Measurements from ENCODE around the gene URB1. TPM values are rescaled to one million over a fixed set of nuclear protein-coding genes. Genes with fewer than 3 reads are reported as not detected.

The URB1 gene
- total RNA-seq, 1 donor from 2014 or later, result 21.4 TPM

DNA sequence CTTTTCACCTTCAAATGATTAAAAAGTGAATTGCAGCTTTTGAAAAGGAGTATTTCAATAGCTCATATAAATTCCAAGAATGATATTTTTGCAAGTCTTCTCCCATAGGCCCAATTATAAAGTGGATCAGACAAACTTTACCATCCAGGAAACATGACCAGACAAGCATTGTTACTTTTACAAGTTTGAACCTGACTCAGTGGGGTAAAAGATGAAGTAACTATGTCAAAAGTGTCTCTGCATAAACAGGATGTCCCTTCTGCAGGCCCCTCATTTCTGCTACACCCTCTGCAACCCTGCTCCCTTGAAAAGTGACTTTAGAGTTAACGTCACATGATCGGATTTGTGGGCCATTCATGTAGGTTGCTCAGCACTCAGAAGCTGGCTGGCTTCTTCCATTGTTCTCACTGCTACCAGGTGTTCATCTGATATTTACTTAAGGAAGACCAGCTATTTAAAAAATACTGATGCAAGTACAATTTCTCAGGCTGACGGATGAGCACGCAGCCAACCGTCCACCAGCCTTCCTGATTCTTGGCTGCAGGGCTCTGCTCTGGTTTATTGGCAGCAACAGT is 32.3 kb downstream of the URB1 start:
- H3K9me3 ChIP-seq (ENCODE audit: control insufficient read depth in 3 of 3, low read length in 3 of 3), result no peaks in the 10 kb centered on the region
- no peak overlapping the region for H3K9ac ChIP-seq (ENCODE audit: low read depth in 1 of 3, low read length in 3 of 3)

GRCh38 chr21:32359719-32360260 is 33.0 kb downstream of the URB1 start:
- Histone ChIP-seq H3K9me3 (ENCODE audit: control insufficient read depth in 3 of 3, low read length in 3 of 3) (no peaks in the 10 kb centered on the region), H3K27me3 (ENCODE audit: control insufficient read depth in 3 of 3, insufficient read depth in 3 of 3, low read length in 3 of 3) (no peaks in the 10 kb centered on the region), H3K36me3 (ENCODE audit: control insufficient read depth in 3 of 3, insufficient read depth in 3 of 3, low read length in 3 of 3) (peaks cover 66 to 91% (median 80%) of the 10 kb centered on the region in 3 donors), H3K4me1 (ENCODE audit: control insufficient read depth in 3 of 3, insufficient read depth in 3 of 3, low read length in 3 of 3) (peaks cover 0 to 7% (median 2%) of the 10 kb centered on the region in 3 donors), H3K27ac (ENCODE audit: low read depth, low read length) (no peak overlapping the region), H3K4me3 (ENCODE audit: low read length in 3 of 3) (no peak overlapping the region), H3K9ac (ENCODE audit: low read depth in 1 of 3, low read length in 3 of 3) (no peak overlapping the region)

More for the DNA sequence above, 32.3 kb downstream of the URB1 start:
- Histone ChIP-seq H3K27me3 (ENCODE audit: control insufficient read depth in 3 of 3, insufficient read depth in 3 of 3, low read length in 3 of 3) (no peaks in the 10 kb centered on the region), H3K27ac (ENCODE audit: low read depth, low read length) (no peak overlapping the region), H3K36me3 (ENCODE audit: control insufficient read depth in 3 of 3, insufficient read depth in 3 of 3, low read length in 3 of 3) (peaks cover 62 to 85% (median 78%) of the 10 kb centered on the region in 3 donors), H3K4me3 (ENCODE audit: low read length in 3 of 3) (no peak overlapping the region), H3K4me1 (ENCODE audit: control insufficient read depth in 3 of 3, insufficient read depth in 3 of 3, low read length in 3 of 3) (peaks cover 0 to 8% (median 5%) of the 10 kb centered on the region in 3 donors)

DNA sequence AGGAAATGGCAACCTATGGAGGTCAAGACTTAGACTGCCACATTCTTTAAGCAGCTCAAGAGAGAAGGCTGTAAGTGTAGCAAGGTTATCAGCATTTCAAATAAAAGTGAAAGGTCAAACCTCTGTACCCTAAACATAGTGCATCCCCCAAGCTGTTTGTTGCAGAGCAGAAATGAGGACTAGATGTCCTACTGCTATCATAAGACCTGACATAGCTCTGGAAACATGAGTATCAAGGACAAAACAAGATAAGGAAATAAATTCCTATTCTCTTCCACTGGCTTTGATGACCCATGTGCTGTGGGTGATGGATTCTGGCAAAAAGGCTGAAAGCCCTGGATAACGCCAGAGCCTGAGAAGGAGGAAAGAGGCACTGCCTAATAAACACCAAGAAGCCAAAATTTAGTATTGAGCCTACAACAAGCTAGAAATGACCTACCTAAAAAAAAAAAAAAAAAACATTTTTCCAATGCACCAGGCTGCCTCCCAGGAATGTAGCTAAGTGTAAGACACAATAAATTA is 35.9 kb downstream of the URB1 start:
- no peaks in the 10 kb centered on the region for H3K4me1 ChIP-seq (ENCODE audit: control insufficient read depth in 3 of 3, insufficient read depth in 3 of 3, low read length in 3 of 3)
- no peak overlapping the region for H3K9ac ChIP-seq (ENCODE audit: low read depth in 1 of 3, low read length in 3 of 3)
- no peak overlapping the region for H3K27ac ChIP-seq (ENCODE audit: low read depth, low read length)
- H3K4me3 ChIP-seq (ENCODE audit: low read length in 3 of 3), result no peak overlapping the region
- H3K36me3 ChIP-seq (ENCODE audit: control insufficient read depth in 3 of 3, insufficient read depth in 3 of 3, low read length in 3 of 3), result peaks cover 84 to 98% (median 90%) of the 10 kb centered on the region in 3 donors
- no peaks in the 10 kb centered on the region for H3K9me3 ChIP-seq (ENCODE audit: control insufficient read depth in 3 of 3, low read length in 3 of 3)
- no peaks in the 10 kb centered on the region for H3K27me3 ChIP-seq (ENCODE audit: control insufficient read depth in 3 of 3, insufficient read depth in 3 of 3, low read length in 3 of 3)

DNA sequence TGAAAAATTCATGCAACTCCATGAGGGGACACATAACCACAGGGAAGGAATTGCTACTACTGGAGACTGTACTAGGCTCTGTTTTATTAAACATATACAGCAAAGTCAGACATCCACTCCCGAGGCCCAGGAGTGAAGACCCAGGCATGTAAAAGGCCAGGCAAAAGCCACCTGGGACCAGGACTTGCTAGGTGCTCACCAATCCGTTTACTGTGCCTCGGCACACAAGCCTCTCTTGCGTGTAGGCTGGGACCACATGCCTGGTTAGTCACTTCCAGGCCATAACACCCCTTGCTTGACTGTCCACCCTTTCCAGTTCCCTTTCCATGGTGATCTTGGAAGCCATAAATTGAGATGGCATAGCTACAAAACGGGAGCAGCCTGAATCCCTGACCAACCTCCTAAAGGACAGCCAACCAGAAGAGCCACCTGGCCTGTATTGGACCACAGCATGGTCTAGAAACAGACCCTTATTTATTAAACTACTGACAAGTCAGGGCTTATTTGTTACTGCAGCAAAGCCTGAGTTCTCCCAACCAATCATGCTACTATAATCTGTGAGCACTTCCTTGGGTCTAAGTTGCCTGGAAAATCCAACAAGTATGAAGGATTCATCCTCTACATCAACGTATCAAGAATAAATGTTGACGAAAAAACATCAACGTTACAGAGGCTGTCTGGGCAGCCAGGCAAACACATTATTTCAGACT is 39.7 kb downstream of the URB1 start:
- Histone ChIP-seq H3K27ac (ENCODE audit: low read depth, low read length) (no peak overlapping the region), H3K36me3 (ENCODE audit: control insufficient read depth in 3 of 3, insufficient read depth in 3 of 3, low read length in 3 of 3) (peaks cover 77 to 95% (median 87%) of the 10 kb centered on the region in 3 donors), H3K27me3 (ENCODE audit: control insufficient read depth in 3 of 3, insufficient read depth in 3 of 3, low read length in 3 of 3) (no peaks in the 10 kb centered on the region), H3K9me3 (ENCODE audit: control insufficient read depth in 3 of 3, low read length in 3 of 3) (no peaks in the 10 kb centered on the region), H3K4me1 (ENCODE audit: control insufficient read depth in 3 of 3, insufficient read depth in 3 of 3, low read length in 3 of 3) (no peaks in the 10 kb centered on the region), H3K4me3 (ENCODE audit: low read length in 3 of 3) (no peak overlapping the region), H3K9ac (ENCODE audit: low read depth in 1 of 3, low read length in 3 of 3) (no peak overlapping the region)

DNA sequence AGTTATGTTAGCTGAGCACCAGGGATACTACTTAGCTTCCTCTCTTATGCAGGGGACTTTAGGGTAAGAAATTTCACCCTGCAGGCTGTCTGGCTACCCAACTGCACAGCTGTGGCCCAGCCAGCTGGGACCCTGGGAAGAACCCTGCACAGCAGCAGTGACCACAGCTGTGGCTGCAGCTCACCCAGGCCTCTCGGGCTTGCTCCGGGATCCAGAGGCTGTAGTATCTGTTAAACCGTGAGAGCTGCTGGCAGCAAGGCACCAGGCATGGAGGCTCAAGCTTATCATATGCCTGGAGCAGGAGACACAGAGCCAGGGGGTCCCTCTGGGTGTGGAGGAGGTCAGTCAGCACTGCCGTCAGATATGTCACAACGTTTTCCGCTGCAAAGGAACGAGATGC is 40.3 kb downstream of the URB1 start:
- no peak overlapping the region for H3K27ac ChIP-seq (ENCODE audit: low read depth, low read length)
- no peaks in the 10 kb centered on the region for H3K9me3 ChIP-seq (ENCODE audit: control insufficient read depth in 3 of 3, low read length in 3 of 3)
- H3K27me3 ChIP-seq (ENCODE audit: control insufficient read depth in 3 of 3, insufficient read depth in 3 of 3, low read length in 3 of 3), result no peaks in the 10 kb centered on the region
- H3K36me3 ChIP-seq (ENCODE audit: control insufficient read depth in 3 of 3, insufficient read depth in 3 of 3, low read length in 3 of 3), result peaks cover 80 to 95% (median 89%) of the 10 kb centered on the region in 3 donors
- H3K9ac ChIP-seq (ENCODE audit: low read depth in 1 of 3, low read length in 3 of 3), result no peak overlapping the region
- H3K4me1 ChIP-seq (ENCODE audit: control insufficient read depth in 3 of 3, insufficient read depth in 3 of 3, low read length in 3 of 3), result no peaks in the 10 kb centered on the region
- H3K4me3 ChIP-seq (ENCODE audit: low read length in 3 of 3), result no peak overlapping the region

DNA sequence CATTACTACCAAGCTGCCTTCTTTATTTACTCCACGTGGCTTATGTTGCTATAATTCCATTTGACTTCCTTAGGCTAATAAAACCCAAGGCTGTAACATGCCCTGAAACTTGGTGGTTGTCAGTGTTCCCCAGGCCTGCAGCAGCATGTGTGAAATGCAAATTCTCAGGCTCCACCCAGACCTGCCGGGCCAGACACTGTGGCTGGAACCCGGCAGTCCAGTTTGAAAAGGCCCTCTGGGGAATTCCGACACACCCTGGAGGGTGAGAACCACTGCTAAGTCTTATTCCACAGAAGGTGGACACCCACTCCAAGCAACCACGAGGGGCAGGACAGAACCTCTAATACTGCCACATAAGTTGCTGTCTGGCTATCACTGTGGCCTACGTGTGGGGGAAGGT is 41.4 kb downstream of the URB1 start:
- no peaks in the 10 kb centered on the region for H3K4me1 ChIP-seq (ENCODE audit: control insufficient read depth in 3 of 3, insufficient read depth in 3 of 3, low read length in 3 of 3)
- no peaks in the 10 kb centered on the region for H3K27me3 ChIP-seq (ENCODE audit: control insufficient read depth in 3 of 3, insufficient read depth in 3 of 3, low read length in 3 of 3)
- H3K4me3 ChIP-seq (ENCODE audit: low read length in 3 of 3), result no peak overlapping the region
- H3K36me3 ChIP-seq (ENCODE audit: control insufficient read depth in 3 of 3, insufficient read depth in 3 of 3, low read length in 3 of 3), result peaks cover 84 to 96% (median 91%) of the 10 kb centered on the region in 3 donors
- H3K27ac ChIP-seq (ENCODE audit: low read depth, low read length), result no peak overlapping the region
- H3K9ac ChIP-seq (ENCODE audit: low read depth in 1 of 3, low read length in 3 of 3), result no peak overlapping the region
- no peaks in the 10 kb centered on the region for H3K9me3 ChIP-seq (ENCODE audit: control insufficient read depth in 3 of 3, low read length in 3 of 3)

DNA sequence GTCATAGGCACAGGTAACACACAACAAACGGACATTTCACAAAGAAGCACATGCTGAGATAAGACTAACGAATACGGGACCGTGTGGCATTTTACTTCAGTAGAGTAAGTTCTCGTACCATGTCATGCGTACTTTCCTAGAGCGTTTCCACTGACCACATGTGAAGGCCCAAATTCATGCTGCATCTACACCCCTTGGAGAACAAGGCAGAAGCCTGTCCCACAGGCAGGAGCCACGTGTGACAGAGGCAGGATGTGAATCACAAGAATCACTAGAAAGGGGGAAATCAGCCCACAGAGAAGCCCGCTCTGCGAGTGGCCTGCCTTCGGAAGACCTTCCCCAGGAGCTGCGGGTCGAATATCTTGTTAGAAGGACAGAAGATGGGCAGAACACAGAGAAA is 41.8 kb downstream of the URB1 start:
- Histone ChIP-seq H3K4me3 (ENCODE audit: low read length in 3 of 3) (no peak overlapping the region), H3K36me3 (ENCODE audit: control insufficient read depth in 3 of 3, insufficient read depth in 3 of 3, low read length in 3 of 3) (peaks cover 84 to 96% (median 91%) of the 10 kb centered on the region in 3 donors), H3K27me3 (ENCODE audit: control insufficient read depth in 3 of 3, insufficient read depth in 3 of 3, low read length in 3 of 3) (no peaks in the 10 kb centered on the region), H3K9me3 (ENCODE audit: control insufficient read depth in 3 of 3, low read length in 3 of 3) (no peaks in the 10 kb centered on the region), H3K9ac (ENCODE audit: low read depth in 1 of 3, low read length in 3 of 3) (no peak overlapping the region), H3K4me1 (ENCODE audit: control insufficient read depth in 3 of 3, insufficient read depth in 3 of 3, low read length in 3 of 3) (no peaks in the 10 kb centered on the region), H3K27ac (ENCODE audit: low read depth, low read length) (no peak overlapping the region)

DNA sequence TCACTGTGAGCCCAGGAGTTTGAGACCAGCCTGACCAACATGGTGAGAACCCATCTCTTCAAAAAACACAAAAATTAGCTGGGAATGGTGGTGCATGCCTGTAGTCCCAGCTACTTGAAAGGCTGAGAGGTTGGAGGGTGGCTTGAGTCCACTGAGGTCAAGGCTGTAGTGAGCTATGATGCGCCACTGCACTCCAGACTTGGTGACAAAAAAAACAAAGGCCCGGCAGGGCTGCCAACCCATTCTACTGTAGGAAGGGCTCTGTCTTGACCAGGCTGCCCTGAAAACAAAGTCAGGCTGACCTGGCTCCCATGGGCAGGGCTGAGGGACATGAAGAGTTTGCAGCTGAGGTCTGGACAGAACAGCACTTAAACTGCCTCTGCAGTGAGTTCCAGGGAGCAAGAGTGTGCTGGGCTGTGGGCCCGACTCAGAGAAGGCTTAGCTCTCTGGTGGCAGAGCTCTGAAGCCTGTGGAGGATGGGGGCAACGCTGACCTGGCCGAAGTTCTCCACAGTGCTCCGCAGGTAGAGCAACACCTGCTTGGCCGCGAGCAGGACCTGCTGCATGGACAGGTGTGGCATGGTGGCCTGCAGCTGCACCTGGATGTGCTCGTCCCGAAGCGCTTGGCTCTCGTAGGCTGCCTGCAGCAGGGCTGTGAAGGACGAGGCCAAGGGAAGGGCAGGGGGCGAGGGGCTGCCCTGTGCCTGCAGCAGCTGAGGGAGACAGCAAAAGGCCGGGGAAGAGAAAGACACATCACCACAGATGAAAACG is 42.4 kb downstream of the URB1 start:
- Histone ChIP-seq H3K9me3 (ENCODE audit: control insufficient read depth in 3 of 3, low read length in 3 of 3) (no peaks in the 10 kb centered on the region), H3K27me3 (ENCODE audit: control insufficient read depth in 3 of 3, insufficient read depth in 3 of 3, low read length in 3 of 3) (no peaks in the 10 kb centered on the region), H3K4me1 (ENCODE audit: control insufficient read depth in 3 of 3, insufficient read depth in 3 of 3, low read length in 3 of 3) (no peaks in the 10 kb centered on the region), H3K27ac (ENCODE audit: low read depth, low read length) (no peak overlapping the region), H3K4me3 (ENCODE audit: low read length in 3 of 3) (no peak overlapping the region), H3K9ac (ENCODE audit: low read depth in 1 of 3, low read length in 3 of 3) (no peak overlapping the region), H3K36me3 (ENCODE audit: control insufficient read depth in 3 of 3, insufficient read depth in 3 of 3, low read length in 3 of 3) (peaks cover 84 to 96% (median 92%) of the 10 kb centered on the region in 3 donors)

- no peak overlapping the region for H3K27ac ChIP-seq (ENCODE audit: low read depth, low read length)
- no peak overlapping the region for H3K9ac ChIP-seq (ENCODE audit: low read depth in 1 of 3, low read length in 3 of 3)
- H3K36me3 ChIP-seq (ENCODE audit: control insufficient read depth in 3 of 3, insufficient read depth in 3 of 3, low read length in 3 of 3), result peaks cover 83 to 96% (median 91%) of the 10 kb centered on the region in 3 donors
- no peak overlapping the region for H3K4me3 ChIP-seq (ENCODE audit: low read length in 3 of 3)
- no peaks in the 10 kb centered on the region for H3K27me3 ChIP-seq (ENCODE audit: control insufficient read depth in 3 of 3, insufficient read depth in 3 of 3, low read length in 3 of 3)
- no peaks in the 10 kb centered on the region for H3K4me1 ChIP-seq (ENCODE audit: control insufficient read depth in 3 of 3, insufficient read depth in 3 of 3, low read length in 3 of 3)
- H3K9me3 ChIP-seq (ENCODE audit: control insufficient read depth in 3 of 3, low read length in 3 of 3), result no peaks in the 10 kb centered on the region
Measured at GRCh38 chr21:32349333-32349944, 43.4 kb downstream of the URB1 start.

All from skeletal muscle tissue (tissue), 4 donors.